Common myeloid progenitor, CD34-positive (primary cell): ENCODE results near the gene MMEL1.
"Not testable (repeated sequence)": the region's sequence is repeated elsewhere in the genome, so short reads cannot be mapped to it uniquely, and the experiment has no call there.

Source experiments
- CTCF ChIA-PET: fragments of 350-600 bp; sonication (Branson Sonifier 250); formaldehyde crosslinking; loops from one replicate; lab custom pipeline; 2021; ENCODE audit warnings: antibody characterized with exemption; lab: Charles Lee
- POLR2A ChIA-PET: fragments of 350-600 bp; sonication (Branson Sonifier 250); formaldehyde crosslinking; loops from one replicate; lab custom pipeline; 2021; ENCODE audit warnings: antibody characterized with exemption; lab: Charles Lee
- DNase-seq, 3 donors: peaks; one replicate each; pipeline versions ENCODE4 v3.0.0 to v3.0.0-alpha.2; 2013
- H3K27ac ChIP-seq, 2 experiments: 1 replicate in 1 of 2; 2 replicates in 1 of 2; pipeline ENCODE4 v1.7.0; 2013; ENCODE audit warnings: inconsistent platforms in 2 of 2, low read length in 2 of 2, mild to moderate bottlenecking in 2 of 2, low read depth in 1 of 2, moderate library complexity in 1 of 2; ENCODE audit not compliant: severe bottlenecking in 2 of 2, insufficient read depth in 1 of 2, poor library complexity in 1 of 2
- H3K27me3 ChIP-seq, 5 experiments: replicated peaks in 2 of 5; 1 replicate in 3 of 5; 2 replicates in 2 of 5; pipeline versions ENCODE4 v1.6.1 to v1.7.0; 2013; ENCODE audit warnings: low read length in 4 of 5, mild to moderate bottlenecking in 2 of 5, moderate library complexity in 2 of 5, inconsistent platforms in 1 of 5; ENCODE audit not compliant: insufficient read depth in 5 of 5, control insufficient read depth in 4 of 5
- H3K36me3 ChIP-seq, 4 experiments: 1 replicate in 2 of 4; 2 replicates in 2 of 4; pipeline versions ENCODE4 v1.6.1 to v1.7.0; 2013; ENCODE audit warnings: low read length in 3 of 4, control low read depth in 1 of 4, mild to moderate bottlenecking in 1 of 4; ENCODE audit not compliant: control insufficient read depth in 4 of 4, insufficient read depth in 4 of 4
- H3K4me1 ChIP-seq, 4 experiments: 1 replicate in 3 of 4; 2 replicates in 1 of 4; pipeline versions ENCODE4 v1.6.1 to v1.7.1; 2013; ENCODE audit warnings: low read length in 3 of 4, mild to moderate bottlenecking in 3 of 4, control low read depth in 1 of 4, inconsistent platforms in 1 of 4, moderate library complexity in 1 of 4; ENCODE audit not compliant: control insufficient read depth in 4 of 4, insufficient read depth in 4 of 4; ENCODE audit errors: control extremely low read depth in 1 of 4
- H3K4me3 ChIP-seq, 7 experiments: 1 replicate in 4 of 7; 2 replicates in 3 of 7; pipeline versions ENCODE4 v1.5.1 to v1.7.0; 2013; ENCODE audit warnings: mild to moderate bottlenecking in 7 of 7, low read length in 6 of 7, moderate library complexity in 6 of 7, inconsistent platforms in 2 of 7, low read depth in 2 of 7, control low read depth in 1 of 7; ENCODE audit not compliant: insufficient read depth in 4 of 7, control insufficient read depth in 1 of 7; ENCODE audit errors: extremely low read depth in 1 of 7
- H3K9me3 ChIP-seq, 5 experiments: 1 replicate in 4 of 5; 2 replicates in 1 of 5; pipeline versions ENCODE4 v1.6.1 to v1.7.1; 2013; ENCODE audit warnings: low read length in 4 of 5, mild to moderate bottlenecking in 2 of 5, inconsistent platforms in 1 of 5, low read depth in 1 of 5, moderate library complexity in 1 of 5; ENCODE audit not compliant: control insufficient read depth in 4 of 5, insufficient read depth in 2 of 5; ENCODE audit errors: control extremely low read depth in 1 of 5
- WGBS: methylation state at CpG from one replicate; pipeline ENCODE4 v1.1.5; 2013; ENCODE audit not compliant: insufficient coverage; 5-methylcytosine and 5-hydroxymethylcytosine counted together

The MMEL1 gene

DNA sequence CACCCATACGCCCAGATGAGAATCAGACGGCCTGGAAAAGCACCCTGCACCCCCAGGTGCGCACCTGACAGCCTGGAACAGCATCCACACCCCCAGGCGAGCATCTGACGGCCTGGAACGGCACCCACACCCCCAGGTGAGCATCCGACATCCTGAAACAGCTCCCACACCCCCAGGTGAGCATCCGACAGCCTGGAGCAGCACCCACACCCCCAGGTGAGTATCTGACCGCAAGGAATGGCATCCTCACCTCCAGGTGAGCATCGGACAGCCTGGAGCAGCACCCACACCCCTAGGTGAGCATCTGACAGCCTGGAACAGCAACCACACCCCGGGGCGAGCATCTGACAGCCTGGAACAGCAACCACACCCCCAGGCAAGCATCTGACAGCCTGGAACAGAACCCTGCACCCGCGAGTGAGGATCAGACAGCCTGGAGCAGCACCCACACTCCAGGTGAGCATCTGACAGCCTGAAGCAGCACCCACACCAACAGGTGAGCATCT is 21.7 kb upstream of the MMEL1 start:
- H3K36me3 ChIP-seq, DNase-seq, H3K27ac ChIP-seq, H3K9me3 ChIP-seq, H3K4me1 ChIP-seq, H3K4me3 ChIP-seq, POLR2A ChIA-PET, CTCF ChIA-PET: not testable (repeated sequence)
- WGBS = 46% methylated on average over 14 of the region's 14 CpGs
- peaks cover 0 to 57% (median 15%) of the 10 kb centered on the region in 5 experiments for H3K27me3 ChIP-seq

DNA sequence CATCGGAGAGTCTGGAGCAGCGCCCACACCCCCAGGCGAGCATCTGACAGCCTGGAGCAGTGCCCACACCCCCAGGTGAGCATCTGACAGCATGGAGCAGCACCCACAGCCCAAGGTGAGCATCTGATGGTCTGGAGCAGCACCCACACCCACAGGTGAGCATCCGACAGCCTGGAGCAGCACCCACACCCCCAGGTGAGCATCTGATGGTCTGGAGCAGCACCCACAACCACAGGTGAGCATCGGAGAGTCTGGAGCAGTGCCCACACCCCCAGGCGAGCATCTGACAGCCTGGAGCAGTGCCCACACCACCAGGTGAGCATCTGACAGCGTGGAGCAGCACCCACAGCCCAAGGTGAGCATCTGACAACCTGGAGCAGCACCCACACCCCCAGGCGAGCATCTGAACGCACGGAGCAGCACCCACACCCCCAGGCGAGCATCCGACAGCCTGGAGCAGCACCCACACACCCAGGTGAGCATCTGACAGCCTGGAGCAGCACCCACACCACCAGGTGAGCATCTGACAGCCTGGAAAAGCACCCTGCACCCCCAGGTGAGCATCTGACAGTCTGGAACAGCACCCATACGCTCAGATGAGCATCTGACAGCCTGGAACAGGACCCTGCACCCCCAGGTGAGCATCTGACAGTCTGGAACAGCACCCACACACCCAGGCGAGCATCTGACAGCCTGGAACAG is 21.1 kb upstream of the MMEL1 start:
- H3K4me1 ChIP-seq, H3K4me3 ChIP-seq, H3K9me3 ChIP-seq, H3K36me3 ChIP-seq, POLR2A ChIA-PET, H3K27ac ChIP-seq, CTCF ChIA-PET: not testable (repeated sequence)
- 50% methylated on average over 14 of the region's 14 CpGs for WGBS
- peak in 1 of 3 donors; percentile 23 for DNase-seq
- H3K27me3 ChIP-seq = peaks cover 0 to 63% (median 15%) of the 10 kb centered on the region in 5 experiments

DNA sequence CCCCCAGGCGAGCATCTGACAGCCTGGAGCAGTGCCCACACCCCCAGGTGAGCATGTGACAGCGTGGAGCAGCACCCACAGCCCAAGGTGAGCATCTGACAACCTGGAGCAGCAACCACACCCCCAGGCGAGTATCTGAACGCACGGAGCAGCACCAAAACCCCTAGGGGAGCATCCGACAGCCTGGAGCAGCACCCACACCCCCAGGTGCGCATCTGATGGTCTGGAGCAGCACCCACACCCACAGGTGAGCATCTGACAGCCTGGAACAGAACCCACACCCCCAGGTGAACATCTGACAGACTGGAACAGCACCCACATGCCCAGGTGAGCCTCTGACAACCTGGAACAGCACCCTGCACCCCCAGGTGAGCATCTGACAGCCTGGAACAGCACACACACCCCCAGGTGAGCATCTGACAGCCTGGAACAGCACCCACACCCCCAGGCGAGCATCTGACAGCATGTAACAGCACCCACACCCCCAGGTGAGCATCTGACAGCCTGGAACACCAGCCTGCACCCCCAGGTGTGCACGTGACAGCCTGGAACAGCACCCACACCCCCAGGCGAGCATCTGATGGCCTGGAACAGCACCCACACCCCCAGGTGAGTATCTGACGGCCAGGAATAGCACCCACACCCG is 20.2 kb upstream of the MMEL1 start:
- DNase-seq, H3K27ac ChIP-seq, H3K36me3 ChIP-seq, H3K4me3 ChIP-seq, POLR2A ChIA-PET, CTCF ChIA-PET, H3K4me1 ChIP-seq: not testable (repeated sequence)
- WGBS = 36% methylated on average over 12 of the region's 12 CpGs
- Histone ChIP-seq H3K9me3 (peaks cover 0 to 13% (median 8%) of the 10 kb centered on the region in 5 experiments), H3K27me3 (peaks cover 0 to 64% (median 15%) of the 10 kb centered on the region in 5 experiments)

DNA sequence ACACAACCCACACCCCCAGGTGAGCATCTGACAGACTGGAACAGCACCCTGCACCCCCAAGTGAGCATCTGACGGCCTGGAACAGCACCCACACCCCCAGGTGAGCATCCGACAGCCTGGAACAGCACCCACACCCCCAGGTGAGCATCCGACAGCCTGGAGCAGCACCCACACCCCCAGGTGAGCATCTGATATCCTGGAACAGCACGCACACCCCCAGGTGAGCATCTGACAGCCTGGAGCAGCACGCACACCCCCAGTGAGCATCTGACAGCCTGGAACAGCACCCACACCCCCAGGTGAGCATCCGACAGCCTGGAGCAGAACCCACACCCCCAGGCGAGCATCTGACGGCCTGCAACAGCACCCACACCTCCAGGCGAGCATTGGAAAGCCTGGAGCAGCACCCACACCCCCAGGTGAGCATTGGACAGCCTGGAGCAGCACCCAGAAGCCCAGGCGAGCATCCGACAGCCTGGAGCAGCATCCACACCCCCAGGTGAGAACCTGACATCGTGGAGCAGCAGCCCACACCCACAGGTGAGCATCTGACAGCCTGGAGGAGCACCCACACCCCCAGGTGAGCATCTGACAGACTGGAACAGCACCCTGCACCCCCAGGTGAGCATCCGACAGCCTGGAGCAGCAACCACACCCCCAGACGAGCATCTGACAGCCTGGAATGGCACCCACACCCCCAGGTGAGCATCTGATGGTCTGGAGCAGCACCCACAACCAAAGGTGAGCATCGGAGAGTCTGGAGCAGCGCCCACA is 19.5 kb upstream of the MMEL1 start:
- DNase-seq, CTCF ChIA-PET, H3K4me1 ChIP-seq, H3K36me3 ChIP-seq, POLR2A ChIA-PET, H3K4me3 ChIP-seq, H3K27ac ChIP-seq: not testable (repeated sequence)
- Histone ChIP-seq H3K9me3 (peaks cover 0 to 17% (median 12%) of the 10 kb centered on the region in 5 experiments), H3K27me3 (peaks cover 0 to 64% (median 13%) of the 10 kb centered on the region in 5 experiments)
- 44% methylated on average over 16 of the region's 16 CpGs for WGBS

- peaks cover 0 to 62% (median 10%) of the 10 kb centered on the region in 5 experiments for H3K27me3 ChIP-seq
- no peaks in the 10 kb centered on the region for H3K36me3 ChIP-seq
- H3K27ac ChIP-seq = no peak overlapping the region
- DNase-seq = no peak
- CTCF ChIA-PET = no interaction called here
- H3K9me3 ChIP-seq = peaks cover 0 to 27% (median 18%) of the 10 kb centered on the region in 5 experiments
- 60% methylated on average over 9 of the region's 10 CpGs for WGBS
- no peak overlapping the region for H3K4me3 ChIP-seq
- H3K4me1 ChIP-seq = no peaks in the 10 kb centered on the region
- POLR2A ChIA-PET = no interaction called here
Measured at GRCh38 chr1:2650967-2651645, 18.3 kb upstream of the MMEL1 start.

GRCh38 chr1:2646837-2647236 is 14.0 kb upstream of the MMEL1 start:
- WGBS = 80% methylated on average over 4 of the region's 5 CpGs
- POLR2A ChIA-PET = interaction anchor here (1.0 kb wide), 1 partner anchor 91 kb away, joined by 3 read pairs; the partner anchor contains the start of gene TNFRSF14
- Histone ChIP-seq H3K9me3 (peaks cover 0 to 29% (median 19%) of the 10 kb centered on the region in 5 experiments), H3K4me3 (no peak overlapping the region), H3K27me3 (peaks cover 0 to 22% (median 0%) of the 10 kb centered on the region in 5 experiments), H3K27ac (no peak overlapping the region), H3K36me3 (no peaks in the 10 kb centered on the region), H3K4me1 (peaks cover 0 to 18% (median 17%) of the 10 kb centered on the region in 4 experiments)
- CTCF ChIA-PET = no interaction called here
- peak in 2 of 3 donors; percentile 24 to 36 for DNase-seq
